ENCODE data around the gene AUTS2.

The AUTS2 gene

DNA sequence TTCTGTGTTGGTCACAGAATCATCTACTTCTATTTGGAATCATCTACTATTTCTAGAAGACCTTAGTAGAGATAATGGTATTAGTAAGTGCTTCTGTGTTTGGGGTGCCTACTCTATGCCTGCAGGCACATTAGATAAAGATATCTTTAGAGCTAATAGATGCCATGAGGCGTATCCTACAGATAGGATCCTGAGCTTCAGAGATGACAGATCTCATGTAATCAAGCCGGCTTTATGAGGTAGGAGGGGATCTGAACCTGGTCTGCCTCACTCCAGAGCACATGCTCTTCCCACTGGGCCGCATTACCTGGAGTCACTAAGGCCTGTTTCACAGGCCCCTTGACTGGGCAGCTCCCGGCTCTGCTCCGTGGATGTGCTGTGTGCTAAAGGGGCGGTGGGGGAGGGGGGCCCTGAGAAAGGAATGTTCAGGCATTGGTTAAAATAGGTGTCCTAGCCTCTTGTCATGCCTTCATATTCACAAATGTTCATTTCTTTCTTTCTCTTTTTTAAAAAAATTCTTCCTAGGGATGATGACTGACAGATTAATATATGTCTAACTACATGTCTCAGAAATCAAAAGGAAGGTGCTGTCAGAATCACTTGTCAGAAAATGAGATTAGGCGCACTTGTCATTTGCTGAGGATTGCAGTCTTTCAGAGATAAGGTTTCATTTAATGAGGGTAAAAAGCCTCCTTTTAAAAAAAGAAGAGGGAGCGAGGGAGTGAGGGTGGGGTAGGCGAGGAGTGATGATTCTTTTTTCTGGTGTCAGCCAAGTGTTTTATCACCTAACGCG, 1075.7 kb downstream of the AUTS2 start:
- peaks cover 6% of the 10 kb centered on the region; the same call in 1 of the 2 replicates for H3F3A ChIP-seq (ENCODE audit: low read depth)
- H4K20me1 ChIP-seq (ENCODE audit: insufficient read depth, low read length, poor library complexity, severe bottlenecking), result no peaks in the 10 kb centered on the region
- H3K79me2 ChIP-seq (ENCODE audit: insufficient read depth, low read length), result no peaks in the 10 kb centered on the region
- peaks cover 23% of the 10 kb centered on the region for H3K4me1 ChIP-seq (ENCODE audit: insufficient read depth, low read length, poor library complexity, severe bottlenecking)
- H3K4me2 ChIP-seq (ENCODE audit: low read depth, low read length, poor library complexity, severe bottlenecking), result no peak overlapping the region
- no peaks in the 10 kb centered on the region for H3K36me3 ChIP-seq (ENCODE audit: insufficient read depth, low read length)
- H3K9ac ChIP-seq (ENCODE audit: low read depth, low read length, poor library complexity, severe bottlenecking), result no peak overlapping the region
- H3K27me3 ChIP-seq (ENCODE audit: insufficient read depth, low read length, poor library complexity, severe bottlenecking), result no peaks in the 10 kb centered on the region
- no peaks in the 10 kb centered on the region for H3K9me2 ChIP-seq (replicated peaks; ENCODE audit: low read depth, low read length)
- no peaks in the 10 kb centered on the region for H3K9me3 ChIP-seq (ENCODE audit: insufficient read depth, low read depth, low read length)
- H3K4me3 ChIP-seq (ENCODE audit: low read length, poor library complexity, severe bottlenecking), result no peak overlapping the region
- no peak for TF ChIP-seq EZH2phosphoT487 (IDR thresholded peaks at IDR 0.05; ENCODE audit: borderline replicate concordance)
- TF ChIP-seq, protein P1, sequence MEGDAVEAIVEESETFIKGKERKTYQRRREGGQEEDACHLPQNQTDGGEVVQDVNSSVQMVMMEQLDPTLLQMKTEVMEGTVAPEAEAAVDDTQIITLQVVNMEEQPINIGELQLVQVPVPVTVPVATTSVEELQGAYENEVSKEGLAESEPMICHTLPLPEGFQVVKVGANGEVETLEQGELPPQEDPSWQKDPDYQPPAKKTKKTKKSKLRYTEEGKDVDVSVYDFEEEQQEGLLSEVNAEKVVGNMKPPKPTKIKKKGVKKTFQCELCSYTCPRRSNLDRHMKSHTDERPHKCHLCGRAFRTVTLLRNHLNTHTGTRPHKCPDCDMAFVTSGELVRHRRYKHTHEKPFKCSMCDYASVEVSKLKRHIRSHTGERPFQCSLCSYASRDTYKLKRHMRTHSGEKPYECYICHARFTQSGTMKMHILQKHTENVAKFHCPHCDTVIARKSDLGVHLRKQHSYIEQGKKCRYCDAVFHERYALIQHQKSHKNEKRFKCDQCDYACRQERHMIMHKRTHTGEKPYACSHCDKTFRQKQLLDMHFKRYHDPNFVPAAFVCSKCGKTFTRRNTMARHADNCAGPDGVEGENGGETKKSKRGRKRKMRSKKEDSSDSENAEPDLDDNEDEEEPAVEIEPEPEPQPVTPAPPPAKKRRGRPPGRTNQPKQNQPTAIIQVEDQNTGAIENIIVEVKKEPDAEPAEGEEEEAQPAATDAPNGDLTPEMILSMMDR (conservative IDR thresholded peaks at IDR 0.05; ENCODE audit: low read length), result no peak
- H2AFZ ChIP-seq (ENCODE audit: low read length), result no peak overlapping the region

DNA sequence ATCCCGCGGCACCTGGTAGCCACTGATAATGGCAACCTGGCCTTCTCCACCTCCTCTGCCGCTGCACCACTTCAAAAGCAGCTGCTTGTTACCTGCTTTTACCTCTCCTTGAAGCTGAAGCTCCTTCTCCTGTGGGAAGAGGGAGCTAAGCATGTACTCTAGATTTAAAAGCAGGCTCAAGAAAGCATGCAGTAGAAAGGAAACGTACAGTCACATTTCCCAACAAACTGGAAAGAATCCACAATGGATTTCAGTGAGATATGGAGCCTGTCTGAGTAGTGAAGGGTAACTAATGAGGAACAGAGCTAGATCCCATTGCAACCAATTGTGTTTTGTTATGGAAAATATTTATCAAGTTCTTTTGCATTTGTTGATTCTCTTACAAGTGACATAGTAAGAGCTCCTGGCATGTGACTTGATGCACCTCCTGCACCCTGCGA, 1076.3 kb downstream of the AUTS2 start:
- no peak overlapping the region for H2AFZ ChIP-seq (ENCODE audit: low read length)

DNA sequence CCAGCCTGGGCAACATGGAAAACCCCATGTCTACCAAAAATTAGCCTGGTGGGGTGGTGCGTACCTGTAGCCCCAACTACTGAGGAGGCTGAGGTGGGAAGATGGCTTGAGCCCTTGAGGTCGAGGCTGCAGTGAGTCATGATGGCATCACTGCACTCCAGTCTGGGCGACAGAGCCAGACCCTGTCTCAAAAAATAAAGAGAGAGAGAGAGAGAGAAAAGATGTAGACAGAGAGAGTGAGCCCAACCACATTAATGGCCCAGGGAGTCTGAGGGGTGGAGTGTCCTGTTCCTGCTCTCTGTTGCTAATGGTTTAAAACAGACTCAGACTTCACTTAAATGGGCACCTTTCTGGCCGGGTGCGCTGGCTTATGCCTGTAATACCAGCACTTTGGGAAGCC, 1078.0 kb downstream of the AUTS2 start:
- Histone ChIP-seq H2AFZ (ENCODE audit: low read length) (no peak overlapping the region), H3K27me3 (ENCODE audit: insufficient read depth, low read length, poor library complexity, severe bottlenecking) (no peaks in the 10 kb centered on the region)
- no peak for TF ChIP-seq EZH2phosphoT487 (IDR thresholded peaks at IDR 0.05; ENCODE audit: borderline replicate concordance)
- TF ChIP-seq, protein P1 (conservative IDR thresholded peaks at IDR 0.05; ENCODE audit: low read length), result no peak

More for the DNA sequence above, 1076.3 kb downstream of the AUTS2 start:
- no peak overlapping the region for H3K9ac ChIP-seq (ENCODE audit: low read depth, low read length, poor library complexity, severe bottlenecking)
- H3K4me3 ChIP-seq (ENCODE audit: low read length, poor library complexity, severe bottlenecking), result no peak overlapping the region
- H3F3A ChIP-seq (ENCODE audit: low read depth), result peaks cover 6% of the 10 kb centered on the region; the same call in 1 of the 2 replicates
- H3K4me2 ChIP-seq (ENCODE audit: low read depth, low read length, poor library complexity, severe bottlenecking), result no peak overlapping the region
- H3K79me2 ChIP-seq (ENCODE audit: insufficient read depth, low read length), result no peaks in the 10 kb centered on the region
- TF ChIP-seq, protein P1 (conservative IDR thresholded peaks at IDR 0.05; ENCODE audit: low read length), result no peak
- no peak for TF ChIP-seq EZH2phosphoT487 (IDR thresholded peaks at IDR 0.05; ENCODE audit: borderline replicate concordance)
- no peaks in the 10 kb centered on the region for H3K36me3 ChIP-seq (ENCODE audit: insufficient read depth, low read length)
- H3K4me1 ChIP-seq (ENCODE audit: insufficient read depth, low read length, poor library complexity, severe bottlenecking), result peaks cover 24% of the 10 kb centered on the region
- no peaks in the 10 kb centered on the region for H4K20me1 ChIP-seq (ENCODE audit: insufficient read depth, low read length, poor library complexity, severe bottlenecking)
- H3K27me3 ChIP-seq (ENCODE audit: insufficient read depth, low read length, poor library complexity, severe bottlenecking), result no peaks in the 10 kb centered on the region
- no peaks in the 10 kb centered on the region for H3K9me3 ChIP-seq (ENCODE audit: insufficient read depth, low read depth, low read length)
- H3K9me2 ChIP-seq (replicated peaks; ENCODE audit: low read depth, low read length), result no peaks in the 10 kb centered on the region

More for the DNA sequence above, 1078.0 kb downstream of the AUTS2 start:
- no peak overlapping the region for H3K9ac ChIP-seq (ENCODE audit: low read depth, low read length, poor library complexity, severe bottlenecking)
- no peaks in the 10 kb centered on the region for H3K36me3 ChIP-seq (ENCODE audit: insufficient read depth, low read length)
- no peak overlapping the region for H3K4me3 ChIP-seq (ENCODE audit: low read length, poor library complexity, severe bottlenecking)
- peaks cover 6% of the 10 kb centered on the region; the same call in 1 of the 2 replicates for H3F3A ChIP-seq (ENCODE audit: low read depth)
- no peaks in the 10 kb centered on the region for H3K9me3 ChIP-seq (ENCODE audit: insufficient read depth, low read depth, low read length)
- H3K9me2 ChIP-seq (replicated peaks; ENCODE audit: low read depth, low read length), result no peaks in the 10 kb centered on the region
- H4K20me1 ChIP-seq (ENCODE audit: insufficient read depth, low read length, poor library complexity, severe bottlenecking), result no peaks in the 10 kb centered on the region
- H3K79me2 ChIP-seq (ENCODE audit: insufficient read depth, low read length), result no peaks in the 10 kb centered on the region
- H3K4me1 ChIP-seq (ENCODE audit: insufficient read depth, low read length, poor library complexity, severe bottlenecking), result peaks cover 25% of the 10 kb centered on the region
- H3K4me2 ChIP-seq (ENCODE audit: low read depth, low read length, poor library complexity, severe bottlenecking), result no peak overlapping the region
